ENCODE data around the gene CCSER1. TPM values are rescaled to one million over a fixed set of nuclear protein-coding genes. Genes with fewer than 3 reads are reported as not detected.

The CCSER1 gene
- total RNA-seq, 1 donor from 2014 or later: 1.4 TPM

- Histone ChIP-seq H3K4me3 (ENCODE audit: low read depth, low read length) (no peak overlapping the region), H3K36me3 (ENCODE audit: control insufficient read depth, insufficient read depth, low read length) (no peaks in the 10 kb centered on the region), H3K27me3 (ENCODE audit: control insufficient read depth, insufficient read depth, low read length) (no peaks in the 10 kb centered on the region)
- no peak for DNase-seq (ENCODE audit: low read depth)
- TF ChIP-seq, protein P1, sequence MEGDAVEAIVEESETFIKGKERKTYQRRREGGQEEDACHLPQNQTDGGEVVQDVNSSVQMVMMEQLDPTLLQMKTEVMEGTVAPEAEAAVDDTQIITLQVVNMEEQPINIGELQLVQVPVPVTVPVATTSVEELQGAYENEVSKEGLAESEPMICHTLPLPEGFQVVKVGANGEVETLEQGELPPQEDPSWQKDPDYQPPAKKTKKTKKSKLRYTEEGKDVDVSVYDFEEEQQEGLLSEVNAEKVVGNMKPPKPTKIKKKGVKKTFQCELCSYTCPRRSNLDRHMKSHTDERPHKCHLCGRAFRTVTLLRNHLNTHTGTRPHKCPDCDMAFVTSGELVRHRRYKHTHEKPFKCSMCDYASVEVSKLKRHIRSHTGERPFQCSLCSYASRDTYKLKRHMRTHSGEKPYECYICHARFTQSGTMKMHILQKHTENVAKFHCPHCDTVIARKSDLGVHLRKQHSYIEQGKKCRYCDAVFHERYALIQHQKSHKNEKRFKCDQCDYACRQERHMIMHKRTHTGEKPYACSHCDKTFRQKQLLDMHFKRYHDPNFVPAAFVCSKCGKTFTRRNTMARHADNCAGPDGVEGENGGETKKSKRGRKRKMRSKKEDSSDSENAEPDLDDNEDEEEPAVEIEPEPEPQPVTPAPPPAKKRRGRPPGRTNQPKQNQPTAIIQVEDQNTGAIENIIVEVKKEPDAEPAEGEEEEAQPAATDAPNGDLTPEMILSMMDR (IDR thresholded peaks at IDR 0.05; ENCODE audit: insufficient read depth, low read length, poor library complexity, severe bottlenecking): no peak
Observed at GRCh38 chr4:90237751-90238530, 110.7 kb downstream of the CCSER1 start.

- H3K36me3 ChIP-seq (ENCODE audit: control insufficient read depth, insufficient read depth, low read length): no peaks in the 10 kb centered on the region
- no peak overlapping the region for H3K4me3 ChIP-seq (ENCODE audit: low read depth, low read length)
- TF ChIP-seq, protein P1 (IDR thresholded peaks at IDR 0.05; ENCODE audit: insufficient read depth, low read length, poor library complexity, severe bottlenecking): no peak
- DNase-seq (ENCODE audit: low read depth): no peak
- no peaks in the 10 kb centered on the region for H3K27me3 ChIP-seq (ENCODE audit: control insufficient read depth, insufficient read depth, low read length)
Observed at GRCh38 chr4:90240333-90240732, 113.1 kb downstream of the CCSER1 start.

DNA sequence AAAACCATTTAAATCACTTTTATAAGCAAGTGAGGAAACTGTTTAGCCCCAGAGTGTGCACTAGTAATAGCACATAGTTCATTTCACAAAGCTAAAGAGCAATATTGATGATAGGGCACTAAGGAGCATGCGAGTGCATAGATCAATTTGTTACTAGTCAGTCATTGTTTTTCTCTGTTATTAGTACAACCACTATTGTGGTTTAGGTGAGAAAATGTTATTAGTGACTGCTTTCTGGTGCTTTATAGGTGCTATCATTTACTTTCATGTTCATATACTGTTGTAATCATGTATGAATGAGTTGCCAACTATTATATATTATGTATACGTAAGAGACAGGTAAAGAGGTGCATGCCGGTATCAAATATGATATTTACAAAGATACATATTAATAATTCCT lies 113.8 kb downstream of the CCSER1 start:
- no peak overlapping the region for H3K4me3 ChIP-seq (ENCODE audit: low read depth, low read length)
- no peaks in the 10 kb centered on the region for H3K36me3 ChIP-seq (ENCODE audit: control insufficient read depth, insufficient read depth, low read length)
- no peaks in the 10 kb centered on the region for H3K27me3 ChIP-seq (ENCODE audit: control insufficient read depth, insufficient read depth, low read length)
- no peak for DNase-seq (ENCODE audit: low read depth)
- TF ChIP-seq, protein P1 (IDR thresholded peaks at IDR 0.05; ENCODE audit: insufficient read depth, low read length, poor library complexity, severe bottlenecking): no peak

GRCh38 chr4:90245837-90246236 lies 118.6 kb downstream of the CCSER1 start:
- Histone ChIP-seq H3K27me3 (ENCODE audit: control insufficient read depth, insufficient read depth, low read length) (no peaks in the 10 kb centered on the region), H3K4me3 (ENCODE audit: low read depth, low read length) (no peak overlapping the region), H3K36me3 (ENCODE audit: control insufficient read depth, insufficient read depth, low read length) (no peaks in the 10 kb centered on the region)
- no peak for DNase-seq (ENCODE audit: low read depth)
- TF ChIP-seq, protein P1 (IDR thresholded peaks at IDR 0.05; ENCODE audit: insufficient read depth, low read length, poor library complexity, severe bottlenecking): no peak

DNA sequence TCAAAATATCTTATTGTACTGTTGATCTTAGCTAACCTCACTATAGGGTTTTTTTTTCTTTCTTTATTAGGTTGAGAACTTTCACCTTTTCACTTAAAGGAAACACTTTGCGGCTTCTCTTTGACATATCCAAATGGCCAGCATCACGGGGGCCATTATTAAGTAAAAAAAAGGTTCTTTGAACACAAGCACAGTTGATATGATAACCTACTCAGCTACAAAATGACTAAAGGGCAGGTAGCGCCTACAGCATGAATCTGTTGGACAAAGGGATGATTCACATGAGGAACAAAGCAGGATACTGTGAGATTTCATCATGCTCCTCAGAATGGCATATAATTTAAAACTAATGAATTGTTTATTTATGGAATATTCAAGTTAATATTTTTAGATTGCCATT lies 119.6 kb downstream of the CCSER1 start:
- Histone ChIP-seq H3K4me3 (ENCODE audit: low read depth, low read length) (no peak overlapping the region), H3K36me3 (ENCODE audit: control insufficient read depth, insufficient read depth, low read length) (no peaks in the 10 kb centered on the region), H3K27me3 (ENCODE audit: control insufficient read depth, insufficient read depth, low read length) (no peaks in the 10 kb centered on the region)
- no peak for DNase-seq (ENCODE audit: low read depth)
- TF ChIP-seq, protein P1 (IDR thresholded peaks at IDR 0.05; ENCODE audit: insufficient read depth, low read length, poor library complexity, severe bottlenecking): no peak

- DNase-seq (ENCODE audit: low read depth): no peak
- Histone ChIP-seq H3K36me3 (ENCODE audit: control insufficient read depth, insufficient read depth, low read length) (no peaks in the 10 kb centered on the region), H3K27me3 (ENCODE audit: control insufficient read depth, insufficient read depth, low read length) (no peaks in the 10 kb centered on the region), H3K4me3 (ENCODE audit: low read depth, low read length) (no peak overlapping the region)
- TF ChIP-seq, protein P1 (IDR thresholded peaks at IDR 0.05; ENCODE audit: insufficient read depth, low read length, poor library complexity, severe bottlenecking): no peak
Observed at GRCh38 chr4:90254357-90254756, 127.2 kb downstream of the CCSER1 start.

Measured in kidney epithelial cell (primary cell).